ENCODE results near the gene ZNF547.
A peak's percentile ranks its signal among the peaks of the same experiment; 100 is the strongest.

The ZNF547 gene

DNA sequence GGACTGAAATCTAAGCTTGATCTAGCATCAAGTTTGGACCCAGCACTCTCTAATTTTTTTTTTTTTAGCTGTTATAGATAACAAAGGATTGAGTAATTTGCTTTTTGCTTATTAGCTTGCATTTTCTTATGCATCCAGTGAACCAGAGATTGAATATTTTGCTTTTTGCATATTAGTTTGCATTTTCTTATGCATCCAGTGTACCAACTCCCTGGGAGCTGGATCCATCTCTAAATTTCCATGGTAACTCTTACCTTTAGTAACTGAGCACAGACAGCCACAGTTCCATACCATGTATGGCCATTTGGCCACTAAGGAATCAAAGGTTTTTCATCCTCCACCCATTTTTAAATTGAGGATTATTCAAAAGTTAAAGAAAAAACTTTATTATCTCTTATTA is 17.6 kb downstream of the ZNF547 start:
- TF ChIP-seq, protein P1, sequence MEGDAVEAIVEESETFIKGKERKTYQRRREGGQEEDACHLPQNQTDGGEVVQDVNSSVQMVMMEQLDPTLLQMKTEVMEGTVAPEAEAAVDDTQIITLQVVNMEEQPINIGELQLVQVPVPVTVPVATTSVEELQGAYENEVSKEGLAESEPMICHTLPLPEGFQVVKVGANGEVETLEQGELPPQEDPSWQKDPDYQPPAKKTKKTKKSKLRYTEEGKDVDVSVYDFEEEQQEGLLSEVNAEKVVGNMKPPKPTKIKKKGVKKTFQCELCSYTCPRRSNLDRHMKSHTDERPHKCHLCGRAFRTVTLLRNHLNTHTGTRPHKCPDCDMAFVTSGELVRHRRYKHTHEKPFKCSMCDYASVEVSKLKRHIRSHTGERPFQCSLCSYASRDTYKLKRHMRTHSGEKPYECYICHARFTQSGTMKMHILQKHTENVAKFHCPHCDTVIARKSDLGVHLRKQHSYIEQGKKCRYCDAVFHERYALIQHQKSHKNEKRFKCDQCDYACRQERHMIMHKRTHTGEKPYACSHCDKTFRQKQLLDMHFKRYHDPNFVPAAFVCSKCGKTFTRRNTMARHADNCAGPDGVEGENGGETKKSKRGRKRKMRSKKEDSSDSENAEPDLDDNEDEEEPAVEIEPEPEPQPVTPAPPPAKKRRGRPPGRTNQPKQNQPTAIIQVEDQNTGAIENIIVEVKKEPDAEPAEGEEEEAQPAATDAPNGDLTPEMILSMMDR (IDR thresholded peaks at IDR 0.05; ENCODE audit: borderline replicate concordance, control extremely low read depth, extremely low read depth, insufficient read depth, missing control alignments): no peak
- in situ Hi-C loops (cut with MboI; ENCODE audit: low sequenced_read_pairs, unreplicated experiment): no loop called here
- no peak for DNase-seq (ENCODE audit: low spot score)

DNA sequence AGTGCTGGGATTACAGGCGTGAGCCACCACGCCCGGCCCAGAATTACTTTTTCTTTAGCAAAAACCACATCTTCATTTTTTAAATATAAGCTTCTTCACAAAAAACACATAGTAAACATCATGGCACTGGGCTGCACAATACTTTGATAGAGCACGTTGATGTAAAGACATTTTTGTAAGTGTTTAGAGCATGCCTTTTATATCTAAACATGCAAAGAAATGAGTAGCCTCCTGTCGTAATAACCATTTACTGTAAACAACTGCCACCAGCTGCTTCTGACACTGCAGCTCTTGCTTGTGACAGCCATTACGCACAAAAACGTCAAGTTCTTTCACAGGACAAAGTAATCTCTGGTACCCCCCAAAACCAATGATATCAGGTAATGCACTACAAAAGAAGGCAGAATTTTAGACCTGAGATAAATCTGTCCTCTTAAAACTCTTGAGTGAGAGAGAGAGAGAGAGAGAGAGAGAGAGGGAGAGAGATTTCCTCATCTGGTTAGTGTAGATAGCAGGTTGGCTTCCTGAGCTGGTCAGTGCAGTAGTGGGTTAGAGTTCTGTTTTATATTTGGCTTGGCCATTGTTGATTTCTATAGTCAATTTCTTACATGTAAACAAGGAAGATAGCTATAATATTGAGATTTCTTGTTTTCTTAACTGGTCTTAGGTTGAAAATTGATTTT is 19.6 kb downstream of the ZNF547 start:
- in situ Hi-C loops (cut with MboI; ENCODE audit: low sequenced_read_pairs, unreplicated experiment): no loop called here
- TF ChIP-seq, protein P1 (IDR thresholded peaks at IDR 0.05; ENCODE audit: borderline replicate concordance, control extremely low read depth, extremely low read depth, insufficient read depth, missing control alignments): no peak
- DNase-seq (ENCODE audit: low spot score): no peak

DNA sequence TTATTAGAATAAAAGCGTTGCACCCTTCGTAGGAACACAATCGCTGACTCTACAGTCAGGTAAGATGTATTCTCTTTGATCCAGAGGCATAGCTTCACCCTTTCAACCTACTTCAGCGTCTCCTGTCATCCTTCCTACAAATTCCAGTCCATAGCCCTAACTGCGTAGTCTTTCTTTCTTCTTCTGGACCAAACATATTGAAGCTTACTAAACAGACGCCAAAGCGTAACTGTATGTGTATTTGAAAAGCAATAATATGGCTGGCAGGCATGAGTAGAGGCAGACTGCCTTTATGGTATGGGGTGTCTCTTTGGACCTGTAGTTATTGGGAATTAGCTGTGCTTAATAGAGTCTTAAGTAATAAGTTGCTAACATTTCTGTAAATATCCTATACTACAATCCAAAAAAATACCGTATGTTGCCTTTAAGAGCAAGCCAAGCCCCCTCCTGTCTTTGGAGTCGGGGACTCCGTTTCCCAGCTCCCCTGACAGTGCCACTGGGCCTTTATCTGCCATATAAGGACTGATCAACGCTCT is 25.9 kb downstream of the ZNF547 start:
- in situ Hi-C loops (cut with MboI; ENCODE audit: low sequenced_read_pairs, unreplicated experiment): no loop called here

DNA sequence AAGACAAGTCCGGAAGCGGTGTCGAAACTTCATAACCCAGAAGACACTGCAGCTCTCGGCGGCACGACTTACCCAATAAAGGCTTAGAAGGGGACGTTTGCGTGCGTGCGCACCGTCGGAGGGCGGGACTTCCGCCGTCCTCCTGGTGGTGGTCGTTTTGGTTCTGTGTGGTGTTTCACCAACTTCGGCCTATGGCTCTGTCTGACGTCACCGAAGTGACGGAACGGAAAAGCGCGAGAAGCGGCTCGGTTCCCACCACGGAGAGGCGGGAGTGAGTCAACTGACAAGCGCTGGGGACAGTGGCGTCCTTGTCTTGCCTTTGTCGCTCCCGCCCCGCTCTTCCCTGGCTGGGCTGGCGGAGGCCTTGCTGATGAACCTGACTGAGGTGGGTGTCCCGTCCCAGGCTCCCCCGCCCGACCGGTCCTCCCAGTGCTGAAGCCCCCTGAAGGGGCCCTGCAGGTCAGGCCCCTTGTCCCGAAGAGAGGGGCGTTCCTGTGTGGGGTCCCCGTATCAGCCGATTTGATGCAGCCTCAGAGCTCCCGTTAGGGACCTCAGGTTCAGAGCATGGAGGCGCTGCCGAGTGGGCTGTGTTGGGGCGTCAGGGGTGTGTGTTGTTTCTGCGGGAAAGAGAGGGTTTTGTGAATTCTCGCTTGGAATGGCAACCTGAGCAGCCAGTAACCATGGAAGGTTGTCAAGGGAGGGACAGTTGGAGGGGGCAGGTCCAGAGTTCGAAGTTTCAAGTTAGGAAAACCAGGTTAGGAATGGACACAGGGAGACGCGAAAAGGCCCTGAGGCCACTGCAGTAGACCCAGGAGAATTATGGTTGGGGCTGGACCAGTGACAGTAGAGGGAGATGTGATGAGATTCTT is 26.6 kb downstream of the ZNF547 start, which contains the start of gene ZNF548:
Gene ZNF548, plus strand, starts transcription at position 125 of the 869 bp plus-strand sequence. Its CDS starts 246 bp downstream, at position 371.
- in situ Hi-C loops (cut with MboI; ENCODE audit: low sequenced_read_pairs, unreplicated experiment): no loop called here
- TF ChIP-seq, protein P1 (IDR thresholded peaks at IDR 0.05; ENCODE audit: borderline replicate concordance, control extremely low read depth, extremely low read depth, insufficient read depth, missing control alignments): no peak
- peak; percentile 93 for DNase-seq (ENCODE audit: low spot score)

More for the DNA sequence above, 25.9 kb downstream of the ZNF547 start:
- TF ChIP-seq, protein P1 (IDR thresholded peaks at IDR 0.05; ENCODE audit: borderline replicate concordance, control extremely low read depth, extremely low read depth, insufficient read depth, missing control alignments): no peak
- no peak for DNase-seq (ENCODE audit: low spot score)

DNA sequence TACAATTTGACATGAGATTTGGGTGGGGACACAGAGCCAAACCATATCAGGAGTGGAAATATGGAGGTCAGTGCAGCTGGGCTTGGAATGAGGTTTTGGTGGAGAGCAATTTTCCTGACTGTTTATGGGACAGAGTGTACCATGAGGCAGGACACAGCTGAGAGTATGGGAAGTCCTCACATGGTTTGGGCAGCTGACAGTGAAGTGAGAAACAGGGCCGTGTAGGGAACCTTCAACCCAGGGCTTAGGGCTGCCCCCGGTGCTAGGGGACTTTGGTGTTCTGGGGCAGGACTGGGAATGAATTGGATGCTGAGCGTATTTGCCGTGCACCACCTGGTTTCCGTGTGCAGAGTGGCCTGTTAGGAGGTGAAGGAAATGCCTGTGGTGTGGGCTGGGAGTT is 32.4 kb downstream of the ZNF547 start:
- DNase-seq (ENCODE audit: low spot score): no peak
- TF ChIP-seq, protein P1 (IDR thresholded peaks at IDR 0.05; ENCODE audit: borderline replicate concordance, control extremely low read depth, extremely low read depth, insufficient read depth, missing control alignments): no peak
- in situ Hi-C loops (cut with MboI; ENCODE audit: low sequenced_read_pairs, unreplicated experiment): no loop called here

- TF ChIP-seq, protein P1 (IDR thresholded peaks at IDR 0.05; ENCODE audit: borderline replicate concordance, control extremely low read depth, extremely low read depth, insufficient read depth, missing control alignments): no peak
- no peak for DNase-seq (ENCODE audit: low spot score)
- in situ Hi-C loops (cut with MboI; ENCODE audit: low sequenced_read_pairs, unreplicated experiment): no loop called here
Observed at GRCh38 chr19:57398868-57399267, 35.5 kb downstream of the ZNF547 start.

Measured in GM13976 (cell line).